Effector memory CD8-positive, alpha-beta T cell (primary cell): ENCODE measurements around the gene ARHGEF2.

Experiments used
- ATAC-seq: fragments of 150-1000 bp; cut with Tn5 transposase; replicated peaks from 2 replicates; pipeline ENCODE4 v1.10.0; 2021; ENCODE audit warnings: mild to moderate bottlenecking, moderate library complexity
- DNase-seq, 3 experiments: peaks; one replicate each; pipeline ENCODE4 v3.0.0; 2021
- H3K27ac Mint-ChIP-seq, 2 donors: one replicate each; pipeline ENCODE4 v1.8.0; 2022; ENCODE audit warnings: mild to moderate bottlenecking in 2 of 2, mixed read lengths in 2 of 2, moderate library complexity in 2 of 2
- H3K27me3 Mint-ChIP-seq, 2 donors: one replicate each; pipeline ENCODE4 v1.8.0; 2022; ENCODE audit warnings: mixed read lengths in 2 of 2
- H3K36me3 Mint-ChIP-seq: one replicate; pipeline ENCODE4 v1.8.0; 2022; ENCODE audit warnings: mild to moderate bottlenecking, moderate library complexity, mixed read lengths; ENCODE audit not compliant: insufficient read depth
- H3K4me1 Mint-ChIP-seq, 2 donors: one replicate each; pipeline ENCODE4 v1.8.0; 2022; ENCODE audit warnings: low read depth in 2 of 2, mixed read lengths in 2 of 2
- H3K4me3 Mint-ChIP-seq, 2 donors: one replicate each; pipeline ENCODE4 v1.8.0; 2022; ENCODE audit warnings: mild to moderate bottlenecking in 2 of 2, mixed read lengths in 2 of 2, moderate library complexity in 2 of 2
- H3K9me3 Mint-ChIP-seq, 2 donors: one replicate each; pipeline ENCODE4 v1.8.0; 2022; ENCODE audit warnings: mixed read lengths in 2 of 2

ARHGEF2 gene

GRCh38 chr1:155960081-155960745 is 18.1 kb downstream of the ARHGEF2 start:
- Mint-ChIP-seq H3K27me3 (no peaks in the 10 kb centered on the region), H3K36me3 (peaks cover 99% of the 10 kb centered on the region), H3K9me3 (no peaks in the 10 kb centered on the region), H3K4me3 (no peak overlapping the region), H3K27ac (peak overlapping the region; percentile 67 to 80), H3K4me1 (peaks cover 11 to 14% of the 10 kb centered on the region in 2 donors)
- ATAC-seq: no peak
- DNase-seq: no peak

GRCh38 chr1:155957411-155957915 is 20.9 kb downstream of the ARHGEF2 start:
- ATAC-seq (no peak), DNase-seq (no peak)
- Mint-ChIP-seq H3K27ac (peak overlapping the region in 1 of 2 donors; percentile 12), H3K9me3 (no peaks in the 10 kb centered on the region), H3K4me1 (peaks cover 11 to 12% of the 10 kb centered on the region in 2 donors), H3K27me3 (no peaks in the 10 kb centered on the region), H3K4me3 (no peak overlapping the region), H3K36me3 (peaks cover 99% of the 10 kb centered on the region)

- peaks cover 97% of the 10 kb centered on the region for H3K36me3 Mint-ChIP-seq
Measured at GRCh38 chr1:155954645-155955044, 23.7 kb downstream of the ARHGEF2 start.

GRCh38 chr1:155952505-155952890 is 25.8 kb downstream of the ARHGEF2 start:
- H3K36me3 Mint-ChIP-seq: peaks cover 97% of the 10 kb centered on the region
- no peak overlapping the region for H3K4me3 Mint-ChIP-seq

More at GRCh38 chr1:155954645-155955044, 23.7 kb downstream of the ARHGEF2 start:
- no peaks in the 10 kb centered on the region for H3K9me3 Mint-ChIP-seq
- ATAC-seq (no peak), DNase-seq (no peak)
- H3K4me3 Mint-ChIP-seq: no peak overlapping the region
- H3K27ac Mint-ChIP-seq: peak overlapping the region in 1 of 2 donors; percentile 53
- no peaks in the 10 kb centered on the region for H3K4me1 Mint-ChIP-seq
- H3K27me3 Mint-ChIP-seq: no peaks in the 10 kb centered on the region

GRCh38 chr1:155951753-155952504 is 26.4 kb downstream of the ARHGEF2 start:
- H3K4me1 Mint-ChIP-seq: peaks cover 3 to 4% of the 10 kb centered on the region in 2 donors
- no peaks in the 10 kb centered on the region for H3K9me3 Mint-ChIP-seq
- DNase-seq (no peak), ATAC-seq (no peak)
- peak overlapping the region; percentile 44 to 82 for H3K27ac Mint-ChIP-seq
- no peaks in the 10 kb centered on the region for H3K27me3 Mint-ChIP-seq
- H3K36me3 Mint-ChIP-seq: peaks cover 97% of the 10 kb centered on the region
- H3K4me3 Mint-ChIP-seq: no peak overlapping the region

More at GRCh38 chr1:155952505-155952890, 25.8 kb downstream of the ARHGEF2 start:
- Mint-ChIP-seq H3K27me3 (no peaks in the 10 kb centered on the region), H3K4me1 (no peaks in the 10 kb centered on the region), H3K27ac (no peak overlapping the region), H3K9me3 (no peaks in the 10 kb centered on the region)
- ATAC-seq: no peak
- no peak for DNase-seq

- Mint-ChIP-seq H3K36me3 (peaks cover 95% of the 10 kb centered on the region), H3K27me3 (no peaks in the 10 kb centered on the region), H3K9me3 (no peaks in the 10 kb centered on the region), H3K27ac (no peak overlapping the region), H3K4me1 (peaks cover 14 to 15% of the 10 kb centered on the region in 2 donors), H3K4me3 (no peak overlapping the region)
- ATAC-seq (no peak), DNase-seq (no peak)
Measured at GRCh38 chr1:155950829-155951228, 27.5 kb downstream of the ARHGEF2 start.

- Mint-ChIP-seq H3K4me1 (peaks cover 22 to 23% of the 10 kb centered on the region in 2 donors), H3K4me3 (no peak overlapping the region), H3K9me3 (no peaks in the 10 kb centered on the region), H3K36me3 (peaks cover 67% of the 10 kb centered on the region), H3K27me3 (no peaks in the 10 kb centered on the region), H3K27ac (peak overlapping the region in 1 of 2 donors; percentile 77)
- ATAC-seq (no peak), DNase-seq (no peak)
Measured at GRCh38 chr1:155947741-155948140, 30.6 kb downstream of the ARHGEF2 start.

GRCh38 chr1:155947292-155947691 is 31.1 kb downstream of the ARHGEF2 start:
- Mint-ChIP-seq H3K9me3 (no peaks in the 10 kb centered on the region), H3K36me3 (peaks cover 68% of the 10 kb centered on the region), H3K27me3 (no peaks in the 10 kb centered on the region), H3K27ac (peak overlapping the region; percentile 94), H3K4me1 (peaks cover 22 to 24% of the 10 kb centered on the region in 2 donors), H3K4me3 (peak overlapping the region in 1 of 2 donors; percentile 61)
- ATAC-seq (no peak), DNase-seq (no peak)

GRCh38 chr1:155946633-155947219 is 31.6 kb downstream of the ARHGEF2 start:
- H3K9me3 Mint-ChIP-seq: no peaks in the 10 kb centered on the region
- peak; percentile 14 for ATAC-seq

GRCh38 chr1:155944444-155944799 is 33.9 kb downstream of the ARHGEF2 start:
- DNase-seq (no peak), ATAC-seq (no peak)
- Mint-ChIP-seq H3K36me3 (peaks cover 41% of the 10 kb centered on the region), H3K4me3 (peak overlapping the region in 1 of 2 donors; percentile 17), H3K27me3 (no peaks in the 10 kb centered on the region), H3K9me3 (no peaks in the 10 kb centered on the region), H3K27ac (peak overlapping the region; percentile 87 to 94), H3K4me1 (peaks cover 33 to 43% of the 10 kb centered on the region in 2 donors)

More at GRCh38 chr1:155946633-155947219, 31.6 kb downstream of the ARHGEF2 start:
- H3K27ac Mint-ChIP-seq: peak overlapping the region; percentile 94
- H3K4me1 Mint-ChIP-seq: peaks cover 22 to 29% of the 10 kb centered on the region in 2 donors
- peaks cover 62% of the 10 kb centered on the region for H3K36me3 Mint-ChIP-seq
- H3K4me3 Mint-ChIP-seq: peak overlapping the region; percentile 56 to 61
- H3K27me3 Mint-ChIP-seq: no peaks in the 10 kb centered on the region
- no peak for DNase-seq

GRCh38 chr1:155942578-155943141 is 35.7 kb downstream of the ARHGEF2 start:
- Mint-ChIP-seq H3K9me3 (no peaks in the 10 kb centered on the region), H3K27me3 (no peaks in the 10 kb centered on the region), H3K4me1 (peaks cover 38 to 43% of the 10 kb centered on the region in 2 donors), H3K27ac (peak overlapping the region in 1 of 2 donors; percentile 85), H3K36me3 (peaks cover 24% of the 10 kb centered on the region), H3K4me3 (no peak overlapping the region)
- no peak for DNase-seq
- ATAC-seq: no peak

GRCh38 chr1:155941845-155942531 is 36.4 kb downstream of the ARHGEF2 start:
- H3K9me3 Mint-ChIP-seq: no peaks in the 10 kb centered on the region
- ATAC-seq (no peak), DNase-seq (no peak)
- peaks cover 17% of the 10 kb centered on the region for H3K36me3 Mint-ChIP-seq
- H3K4me3 Mint-ChIP-seq: no peak overlapping the region
- H3K4me1 Mint-ChIP-seq: peaks cover 35 to 39% of the 10 kb centered on the region in 2 donors
- peak overlapping the region; percentile 52 to 85 for H3K27ac Mint-ChIP-seq
- H3K27me3 Mint-ChIP-seq: no peaks in the 10 kb centered on the region
